Measurements from ENCODE around the gene CLECL1. TPM values are rescaled to one million over a fixed set of nuclear protein-coding genes. Genes with fewer than 3 reads are reported as not detected.

CLECL1 gene
- total RNA-seq (2016; rRNA removed; fragmentation: Illumina TruSeq; extraction: Trizol) (not detected in 2 replicates), polyA plus RNA-seq (2011; rRNA removed) (not detected in 2 replicates), polyA minus RNA-seq (2011; rRNA and poly(A)+ RNA removed; ENCODE audit: low replicate concordance) (not detected in 2 replicates), Bru-seq, nascent RNA (percentile 7 among the genes with signal in this experiment), BruChase-seq, experiment 1, labeled RNA remaining after a 6-hour chase (not detected), BruChase-seq, experiment 2, labeled RNA remaining after a 2-hour chase (percentile 12 among the genes with signal in this experiment)
- not detected in 2 replicates for total RNA-seq (2016; cell fraction: cytosol; rRNA removed; fragmentation: Illumina TruSeq; extraction: Trizol; ENCODE audit: low read depth)
- total RNA-seq (2016; cell fraction: insoluble cytoplasmic fraction; rRNA removed; fragmentation: Illumina TruSeq; extraction: Trizol) = not detected in 2 replicates
- not detected in 2 replicates for total RNA-seq (2016; cell fraction: membrane; rRNA removed; fragmentation: Illumina TruSeq; extraction: Trizol)
- not detected in 2 replicates for total RNA-seq (2016; cell fraction: nucleus; rRNA removed; fragmentation: Illumina TruSeq; extraction: Trizol)
- not detected in 2 replicates for polyA plus RNA-seq (2011; cell fraction: cytosol; rRNA removed)
- not detected in 2 replicates for polyA plus RNA-seq (2011; cell fraction: nucleus; rRNA removed)
- polyA plus RNA-seq (2012) = not detected in 2 replicates
- not detected in 2 replicates for polyA plus RNA-seq (2016; cell fraction: cytosol; fragmentation: Illumina TruSeq; extraction: Trizol; ENCODE audit: low read depth)
- polyA plus RNA-seq (2016; cell fraction: insoluble cytoplasmic fraction; fragmentation: Illumina TruSeq; extraction: Trizol; ENCODE audit: low read depth) = not detected in 2 replicates
- polyA plus RNA-seq (2016; cell fraction: membrane; fragmentation: Illumina TruSeq; extraction: Trizol; ENCODE audit: low read depth) = not detected in 2 replicates
- polyA plus RNA-seq (2016; cell fraction: nucleus; fragmentation: Illumina TruSeq; extraction: Trizol; ENCODE audit: insufficient read depth, low read depth) = not detected in 2 replicates
- polyA minus RNA-seq (2011; cell fraction: cytosol; rRNA and poly(A)+ RNA removed) = not detected in 2 replicates
- polyA minus RNA-seq (2011; cell fraction: nucleus; rRNA and poly(A)+ RNA removed) = not detected in 2 replicates
- long read RNA-seq, experiment 1 = 0 reads
- long read RNA-seq, experiment 2 = 0 reads

DNA sequence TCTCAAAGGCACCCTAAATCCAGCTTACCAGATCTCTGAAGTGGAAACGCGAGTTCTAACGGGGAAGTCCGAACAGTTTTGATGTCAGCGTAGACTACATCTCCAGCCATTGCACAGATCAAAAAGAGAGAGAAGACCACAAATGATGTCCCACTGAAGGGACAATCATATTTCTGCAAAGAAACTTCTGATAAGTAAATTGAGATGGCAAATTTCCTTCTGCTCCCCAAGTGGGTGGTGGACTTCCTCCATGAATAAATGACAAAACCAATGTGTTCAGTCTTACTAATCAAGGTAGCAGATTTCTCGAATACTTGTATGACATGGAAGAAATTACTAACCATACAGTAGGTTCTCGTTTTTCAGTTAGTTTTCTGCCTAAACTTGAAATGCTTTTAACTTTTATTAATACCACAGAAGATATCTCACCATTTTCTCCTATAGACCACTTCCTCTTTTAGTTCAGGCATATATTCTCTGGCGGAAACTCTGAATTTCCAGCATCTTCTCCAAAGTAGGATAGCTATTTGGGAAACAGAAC is at the start of gene CLECL1:
Gene CLECL1, minus strand, starts transcription at position 177 of the 541 bp plus-strand sequence.
- 59% methylated on average over 8 of the region's 8 CpGs for WGBS (ENCODE audit: low lambda C conversion rate)
- H3K79me2 ChIP-seq (ENCODE audit: insufficient read depth, low read length) = no peaks in the 10 kb centered on the region
- no peaks in the 10 kb centered on the region for H4K20me1 ChIP-seq (ENCODE audit: insufficient read depth, low read length)
- no peaks in the 10 kb centered on the region for H3K36me3 ChIP-seq (replicated peaks in 1 of 2; ENCODE audit: control insufficient read depth in 1 of 2, insufficient read depth in 2 of 2, low read length in 2 of 2)
- intact Hi-C loops (cut with micrococcal nuclease; ENCODE audit: unreplicated experiment) (no loop called here), in situ Hi-C loops (cut with HindIII; ENCODE audit: extremely low pct_ligation_motif_present, low pct_unique_long_range_greater_than_20kb) (no loop called here)
- H3K4me3 ChIP-seq (replicated peaks in 1 of 3; ENCODE audit: insufficient read depth in 1 of 3, low read depth in 2 of 3, low read length in 3 of 3) = no peak within 1 kb of the TSS
- ChIA-PET POLR2A (no interaction called here), CTCF (ENCODE audit: low intra/inter-chr PET ratio, low total read pairs) (no interaction called here)
- ATAC-seq (no peak), DNase-seq (ENCODE audit: low spot score) (no peak), FAIRE-seq (no peak)
- no peak within 1 kb of the TSS for H3K9ac ChIP-seq (ENCODE audit: insufficient read depth, low read depth, low read length)
- no peaks in the 10 kb centered on the region for H3K4me1 ChIP-seq (ENCODE audit: insufficient read depth, low read length)
- no peak within 1 kb of the TSS for H3K4me2 ChIP-seq (ENCODE audit: low read depth, low read length)
- H3K9me3 ChIP-seq (ENCODE audit: low read length) = no peaks in the 10 kb centered on the region
- no TSS peak for BruUV-seq (replicated peaks)
- no peak within 1 kb of the TSS for H3K27ac ChIP-seq (ENCODE audit: extremely low read length, insufficient read depth, low read length)
- 0 out of 5 replicates have a peak, but pooled peaks cover 0 to 3% of the 10 kb centered on the region in 2 experiments for H3K27me3 ChIP-seq (ENCODE audit: control insufficient read depth in 1 of 2, insufficient read depth in 2 of 2, low read length in 2 of 2)
- TF ChIP-seq FOSL2 (CRISPR knock-in tag; IDR thresholded peaks at IDR 0.05) = no peak
- TF ChIP-seq, protein P1, sequence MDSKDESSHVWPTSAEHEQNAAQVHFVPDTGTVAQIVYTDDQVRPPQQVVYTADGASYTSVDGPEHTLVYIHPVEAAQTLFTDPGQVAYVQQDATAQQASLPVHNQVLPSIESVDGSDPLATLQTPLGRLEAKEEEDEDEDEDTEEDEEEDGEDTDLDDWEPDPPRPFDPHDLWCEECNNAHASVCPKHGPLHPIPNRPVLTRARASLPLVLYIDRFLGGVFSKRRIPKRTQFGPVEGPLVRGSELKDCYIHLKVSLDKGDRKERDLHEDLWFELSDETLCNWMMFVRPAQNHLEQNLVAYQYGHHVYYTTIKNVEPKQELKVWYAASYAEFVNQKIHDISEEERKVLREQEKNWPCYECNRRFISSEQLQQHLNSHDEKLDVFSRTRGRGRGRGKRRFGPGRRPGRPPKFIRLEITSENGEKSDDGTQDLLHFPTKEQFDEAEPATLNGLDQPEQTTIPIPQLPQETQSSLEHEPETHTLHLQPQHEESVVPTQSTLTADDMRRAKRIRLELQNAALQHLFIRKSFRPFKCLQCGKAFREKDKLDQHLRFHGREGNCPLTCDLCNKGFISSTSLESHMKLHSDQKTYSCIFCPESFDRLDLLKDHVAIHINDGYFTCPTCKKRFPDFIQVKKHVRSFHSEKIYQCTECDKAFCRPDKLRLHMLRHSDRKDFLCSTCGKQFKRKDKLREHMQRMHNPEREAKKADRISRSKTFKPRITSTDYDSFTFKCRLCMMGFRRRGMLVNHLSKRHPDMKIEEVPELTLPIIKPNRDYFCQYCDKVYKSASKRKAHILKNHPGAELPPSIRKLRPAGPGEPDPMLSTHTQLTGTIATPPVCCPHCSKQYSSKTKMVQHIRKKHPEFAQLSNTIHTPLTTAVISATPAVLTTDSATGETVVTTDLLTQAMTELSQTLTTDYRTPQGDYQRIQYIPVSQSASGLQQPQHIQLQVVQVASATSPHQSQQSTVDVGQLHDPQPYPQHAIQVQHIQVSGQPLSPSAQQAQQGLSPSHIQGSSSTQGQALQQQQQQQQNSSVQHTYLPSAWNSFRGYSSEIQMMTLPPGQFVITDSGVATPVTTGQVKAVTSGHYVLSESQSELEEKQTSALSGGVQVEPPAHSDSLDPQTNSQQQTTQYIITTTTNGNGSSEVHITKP (CRISPR knock-in tag; IDR thresholded peaks at IDR 0.05; ENCODE audit: low read depth) = no peak
- no peak for TF ChIP-seq ZNF616 (CRISPR knock-in tag; IDR thresholded peaks at IDR 0.05; ENCODE audit: low read depth)
- TF ChIP-seq HOXA5 (CRISPR knock-in tag; IDR thresholded peaks at IDR 0.05) = no peak
- TF ChIP-seq SALL1 (CRISPR knock-in tag; IDR thresholded peaks at IDR 0.05) = no peak
- TF ChIP-seq ZNF770 (CRISPR knock-in tag; IDR thresholded peaks at IDR 0.05) = no peak
- TF ChIP-seq ZBTB21 (CRISPR knock-in tag; IDR thresholded peaks at IDR 0.05) = no peak
- no peak for TF ChIP-seq REL (CRISPR knock-in tag; conservative IDR thresholded peaks at IDR 0.05)
- no peak within 1 kb of the TSS for H2AFZ ChIP-seq (ENCODE audit: low read length)

Data from HepG2 (cell line).